HG03571 (cell line): ENCODE results near the gene ATP11C.
A peak's percentile ranks its signal among the peaks of the same experiment; 100 is the strongest.
"Not testable (repeated sequence)": the region's sequence is repeated elsewhere in the genome, so short reads cannot be mapped to it uniquely, and the experiment has no call there.

ENCODE experiments used
- ATAC-seq: cut with Tn5 transposase; IDR thresholded peaks from one replicate; pipeline ENCODE4 v1.9.1; 2021; ENCODE audit not compliant: unreplicated experiment

ATP11C gene

GRCh38 chrX:139924696-139925095, 8.2 kb downstream of the ATP11C start:
- ATAC-seq: no peak

GRCh38 chrX:139924069-139924695, 8.7 kb downstream of the ATP11C start:
- no peak for ATAC-seq

GRCh38 chrX:139921142-139921541, 11.7 kb downstream of the ATP11C start:
- ATAC-seq: not testable (repeated sequence)

- no peak for ATAC-seq
Measured at GRCh38 chrX:139920316-139920715, 12.5 kb downstream of the ATP11C start.

GRCh38 chrX:139914421-139914820, 18.4 kb downstream of the ATP11C start:
- ATAC-seq: no peak

- no peak for ATAC-seq
Measured at GRCh38 chrX:139909712-139910111, 23.1 kb downstream of the ATP11C start.

- ATAC-seq: no peak
Measured at GRCh38 chrX:139907078-139907477, 25.8 kb downstream of the ATP11C start.

- no peak for ATAC-seq
Measured at GRCh38 chrX:139905743-139906142, 27.1 kb downstream of the ATP11C start.

- ATAC-seq: no peak
Measured at GRCh38 chrX:139905051-139905450, 27.8 kb downstream of the ATP11C start.

GRCh38 chrX:139903210-139903609, 29.6 kb downstream of the ATP11C start:
- no peak for ATAC-seq

GRCh38 chrX:139902559-139902958, 30.3 kb downstream of the ATP11C start:
- no peak for ATAC-seq

GRCh38 chrX:139898334-139898733, 34.5 kb downstream of the ATP11C start:
- no peak for ATAC-seq

GRCh38 chrX:139892512-139892911, 40.3 kb downstream of the ATP11C start:
- ATAC-seq: peak; percentile 73

GRCh38 chrX:139890991-139891700, 41.7 kb downstream of the ATP11C start:
- ATAC-seq: no peak

- ATAC-seq: no peak
Measured at GRCh38 chrX:139889760-139890159, 43.1 kb downstream of the ATP11C start.

GRCh38 chrX:139883984-139884383, 48.9 kb downstream of the ATP11C start:
- no peak for ATAC-seq

GRCh38 chrX:139882299-139882698, 50.6 kb downstream of the ATP11C start:
- ATAC-seq: no peak

- no peak for ATAC-seq
Measured at GRCh38 chrX:139881572-139881971, 51.3 kb downstream of the ATP11C start.

GRCh38 chrX:139881130-139881529, 51.7 kb downstream of the ATP11C start:
- ATAC-seq: no peak

GRCh38 chrX:139877710-139878414, 55.0 kb downstream of the ATP11C start:
- ATAC-seq: no peak

GRCh38 chrX:139875841-139876240, 57.0 kb downstream of the ATP11C start:
- ATAC-seq: no peak

GRCh38 chrX:139869796-139870195, 63.1 kb downstream of the ATP11C start:
- ATAC-seq: no peak
